ENCODE data around the gene DECR2. TPM values are rescaled to one million over a fixed set of nuclear protein-coding genes. Genes with fewer than 3 reads are reported as not detected.

DECR2 gene
- total and polyA plus RNA-seq, 9 of the 15 experiments (the other 6 are each of a cell fraction or from before 2014, with no cell fraction given), result 1.0 to 31.9 (median 10.3) TPM

GRCh38 chr16:399340-400019 is 2.2 kb upstream of the DECR2 start (continued):
- TF ChIP-seq, protein P1, sequence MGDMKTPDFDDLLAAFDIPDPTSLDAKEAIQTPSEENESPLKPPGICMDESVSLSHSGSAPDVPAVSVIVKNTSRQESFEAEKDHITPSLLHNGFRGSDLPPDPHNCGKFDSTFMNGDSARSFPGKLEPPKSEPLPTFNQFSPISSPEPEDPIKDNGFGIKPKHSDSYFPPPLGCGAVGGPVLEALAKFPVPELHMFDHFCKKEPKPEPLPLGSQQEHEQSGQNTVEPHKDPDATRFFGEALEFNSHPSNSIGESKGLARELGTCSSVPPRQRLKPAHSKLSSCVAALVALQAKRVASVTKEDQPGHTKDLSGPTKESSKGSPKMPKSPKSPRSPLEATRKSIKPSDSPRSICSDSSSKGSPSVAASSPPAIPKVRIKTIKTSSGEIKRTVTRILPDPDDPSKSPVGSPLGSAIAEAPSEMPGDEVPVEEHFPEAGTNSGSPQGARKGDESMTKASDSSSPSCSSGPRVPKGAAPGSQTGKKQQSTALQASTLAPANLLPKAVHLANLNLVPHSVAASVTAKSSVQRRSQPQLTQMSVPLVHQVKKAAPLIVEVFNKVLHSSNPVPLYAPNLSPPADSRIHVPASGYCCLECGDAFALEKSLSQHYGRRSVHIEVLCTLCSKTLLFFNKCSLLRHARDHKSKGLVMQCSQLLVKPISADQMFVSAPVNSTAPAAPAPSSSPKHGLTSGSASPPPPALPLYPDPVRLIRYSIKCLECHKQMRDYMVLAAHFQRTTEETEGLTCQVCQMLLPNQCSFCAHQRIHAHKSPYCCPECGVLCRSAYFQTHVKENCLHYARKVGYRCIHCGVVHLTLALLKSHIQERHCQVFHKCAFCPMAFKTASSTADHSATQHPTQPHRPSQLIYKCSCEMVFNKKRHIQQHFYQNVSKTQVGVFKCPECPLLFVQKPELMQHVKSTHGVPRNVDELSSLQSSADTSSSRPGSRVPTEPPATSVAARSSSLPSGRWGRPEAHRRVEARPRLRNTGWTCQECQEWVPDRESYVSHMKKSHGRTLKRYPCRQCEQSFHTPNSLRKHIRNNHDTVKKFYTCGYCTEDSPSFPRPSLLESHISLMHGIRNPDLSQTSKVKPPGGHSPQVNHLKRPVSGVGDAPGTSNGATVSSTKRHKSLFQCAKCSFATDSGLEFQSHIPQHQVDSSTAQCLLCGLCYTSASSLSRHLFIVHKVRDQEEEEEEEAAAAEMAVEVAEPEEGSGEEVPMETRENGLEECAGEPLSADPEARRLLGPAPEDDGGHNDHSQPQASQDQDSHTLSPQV (IDR thresholded peaks at IDR 0.05), result 0 out of 2 replicates have a peak, but pooled peaks have one; percentile 25
- TF ChIP-seq TCF3 (CRISPR knock-in tag; IDR thresholded peaks at IDR 0.05) (peak; percentile 12; the same call in 1 of the 2 replicates), KAT8 (IDR thresholded peaks at IDR 0.05; ENCODE audit: low read depth) (no peak), KDM4B (IDR thresholded peaks at IDR 0.05; ENCODE audit: borderline replicate concordance in 2 of 2, low read depth in 1 of 2) (0 out of 4 replicates have a peak, but pooled peaks of 1 of the 2 experiments have one; percentile 25), RBFOX2 (IDR thresholded peaks at IDR 0.05; ENCODE audit: low read depth, low read length) (0 out of 2 replicates have a peak, but pooled peaks have one; percentile 29), MAZ (CRISPR knock-in tag; conservative IDR thresholded peaks at IDR 0.05 in 1 of 2, IDR thresholded peaks at IDR 0.05 in 1 of 2) (0 out of 4 replicates have a peak, but pooled peaks of 1 of the 2 experiments have one; percentile 7), ZNF263 (CRISPR knock-in tag; IDR thresholded peaks at IDR 0.05; ENCODE audit: borderline replicate concordance) (no peak), NFIX (CRISPR knock-in tag; IDR thresholded peaks at IDR 0.05; ENCODE audit: low read depth) (no peak), ZNF431 (CRISPR knock-in tag; IDR thresholded peaks at IDR 0.05) (no peak), TEAD2 (tag; IDR thresholded peaks at IDR 0.05) (no peak), ZFX (CRISPR knock-in tag; IDR thresholded peaks at IDR 0.05) (peak; percentile 42; the same call in 1 of the 2 replicates), KLF6 (CRISPR knock-in tag; IDR thresholded peaks at IDR 0.05; ENCODE audit: borderline replicate concordance) (no peak), SIRT6 (IDR thresholded peaks at IDR 0.05; ENCODE audit: low read depth, low read length) (no peak), LEF1 (IDR thresholded peaks at IDR 0.05) (no peak), CHD4 (IDR thresholded peaks at IDR 0.05; ENCODE audit: insufficient read depth, insufficient replicate concordance, low read depth, low read length, poor library complexity, severe bottlenecking) (no peak), NCOA2 (IDR thresholded peaks at IDR 0.05; ENCODE audit: partially characterized antibody in 2 of 2) (no peak), SP1 (CRISPR knock-in tag; IDR thresholded peaks at IDR 0.05) (no peak), CBFA2T3 (IDR thresholded peaks at IDR 0.05) (0 out of 2 replicates have a peak, but pooled peaks have one; percentile 11), EHMT2 (IDR thresholded peaks at IDR 0.05) (no peak), ZBTB5 (IDR thresholded peaks at IDR 0.05) (no peak)
- TF ChIP-seq, protein P2, sequence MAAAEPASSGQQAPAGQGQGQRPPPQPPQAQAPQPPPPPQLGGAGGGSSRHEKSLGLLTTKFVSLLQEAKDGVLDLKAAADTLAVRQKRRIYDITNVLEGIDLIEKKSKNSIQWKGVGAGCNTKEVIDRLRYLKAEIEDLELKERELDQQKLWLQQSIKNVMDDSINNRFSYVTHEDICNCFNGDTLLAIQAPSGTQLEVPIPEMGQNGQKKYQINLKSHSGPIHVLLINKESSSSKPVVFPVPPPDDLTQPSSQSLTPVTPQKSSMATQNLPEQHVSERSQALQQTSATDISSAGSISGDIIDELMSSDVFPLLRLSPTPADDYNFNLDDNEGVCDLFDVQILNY (CRISPR knock-in tag; IDR thresholded peaks at IDR 0.05), result no peak

All from K562 (cell line).